ENCODE measurements around the gene SAT1.

DNA sequence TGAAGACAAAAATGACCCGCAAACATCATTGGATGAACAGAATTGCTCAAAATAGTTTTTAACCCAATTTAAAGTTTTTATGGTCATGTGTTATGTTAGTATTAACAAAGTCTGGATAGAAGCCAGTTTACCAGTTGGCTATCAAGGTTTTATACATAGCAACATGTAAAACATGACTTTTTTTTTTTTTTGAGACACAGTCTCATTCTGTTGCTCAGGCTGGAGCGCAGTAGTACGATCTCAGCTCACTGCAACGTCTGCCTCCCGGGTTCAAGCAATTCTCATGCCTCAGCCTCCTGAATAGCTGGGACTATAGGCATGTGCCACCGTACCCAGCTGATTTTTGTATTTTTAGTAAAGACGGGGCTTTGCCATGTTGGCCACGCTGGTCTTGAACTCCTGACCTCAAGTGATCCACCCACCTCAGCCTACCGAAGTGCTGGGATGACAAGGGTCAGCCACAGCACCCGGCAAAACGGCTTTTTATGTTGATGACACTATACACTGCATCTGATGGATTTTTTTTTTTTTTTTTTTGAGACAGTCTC, 3.4 kb downstream of the SAT1 start:
- TF ChIP-seq POLR2A (IDR thresholded peaks at IDR 0.05), result no peak
- TF ChIP-seq, protein P1, sequence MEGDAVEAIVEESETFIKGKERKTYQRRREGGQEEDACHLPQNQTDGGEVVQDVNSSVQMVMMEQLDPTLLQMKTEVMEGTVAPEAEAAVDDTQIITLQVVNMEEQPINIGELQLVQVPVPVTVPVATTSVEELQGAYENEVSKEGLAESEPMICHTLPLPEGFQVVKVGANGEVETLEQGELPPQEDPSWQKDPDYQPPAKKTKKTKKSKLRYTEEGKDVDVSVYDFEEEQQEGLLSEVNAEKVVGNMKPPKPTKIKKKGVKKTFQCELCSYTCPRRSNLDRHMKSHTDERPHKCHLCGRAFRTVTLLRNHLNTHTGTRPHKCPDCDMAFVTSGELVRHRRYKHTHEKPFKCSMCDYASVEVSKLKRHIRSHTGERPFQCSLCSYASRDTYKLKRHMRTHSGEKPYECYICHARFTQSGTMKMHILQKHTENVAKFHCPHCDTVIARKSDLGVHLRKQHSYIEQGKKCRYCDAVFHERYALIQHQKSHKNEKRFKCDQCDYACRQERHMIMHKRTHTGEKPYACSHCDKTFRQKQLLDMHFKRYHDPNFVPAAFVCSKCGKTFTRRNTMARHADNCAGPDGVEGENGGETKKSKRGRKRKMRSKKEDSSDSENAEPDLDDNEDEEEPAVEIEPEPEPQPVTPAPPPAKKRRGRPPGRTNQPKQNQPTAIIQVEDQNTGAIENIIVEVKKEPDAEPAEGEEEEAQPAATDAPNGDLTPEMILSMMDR (IDR thresholded peaks at IDR 0.05), result no peak
